ENCODE results near the gene BICC1. TPM values are rescaled to one million over a fixed set of nuclear protein-coding genes. Genes with fewer than 3 reads are reported as not detected.

BICC1 gene
- total and polyA plus RNA-seq, 2 of the 8 experiments (the other 6 are each of a cell fraction or from before 2014, with no cell fraction given) = 0.20 to 0.73 TPM

- H3K4me3 ChIP-seq (ENCODE audit: extremely low read depth in 1 of 4, insufficient read depth in 2 of 4, low read depth in 3 of 4, low read length in 4 of 4) = no peak overlapping the region
- H3K9me3 ChIP-seq (ENCODE audit: insufficient read depth in 2 of 2, low read depth in 1 of 2, low read length in 1 of 2) = no peaks in the 10 kb centered on the region
- FAIRE-seq (no peak), DNase-seq (ENCODE audit: low read depth in 1 of 2, low spot score in 2 of 2) (no peak)
- no peak overlapping the region for H3K4ac ChIP-seq (replicated peaks; ENCODE audit: insufficient read length, low read depth, low read length)
- ChIA-PET POLR2A (ENCODE audit: partially characterized antibody) (no interaction called here), CTCF (ENCODE audit: partially characterized antibody) (interaction anchor here (1.3 kb wide), 2 partner anchors 14 to 22 kb away, joined by 3 to 4 read pairs; no protein-coding TSS in a partner anchor)
- no peak for TF ChIP-seq MAX (IDR thresholded peaks at IDR 0.05)
- no peak for TF ChIP-seq SUZ12 (IDR thresholded peaks at IDR 0.05; ENCODE audit: low read length)
- no peak overlapping the region for H3K14ac ChIP-seq (ENCODE audit: insufficient read length)
- no peak overlapping the region for H2BK120ac ChIP-seq (replicated peaks; ENCODE audit: low read depth, low read length)
- H2BK20ac ChIP-seq (ENCODE audit: low read length) = no peak overlapping the region
- H4K5ac ChIP-seq (ENCODE audit: insufficient read length, low read depth, low read length) = no peak overlapping the region
- peaks cover 0 to 2% (median 0%) of the 10 kb centered on the region in 4 experiments; a peak in 1 of 7 replicates for H3K4me1 ChIP-seq (replicated peaks in 1 of 4; ENCODE audit: control insufficient read depth in 3 of 4, insufficient read depth in 4 of 4, low read length in 3 of 4)
- H2AK5ac ChIP-seq (ENCODE audit: low read depth, low read length) = no peak overlapping the region
- H3K9ac ChIP-seq (replicated peaks in 1 of 4; ENCODE audit: extremely low read depth in 1 of 4, low read depth in 3 of 4, low read length in 3 of 4) = no peak overlapping the region
- H3K4me2 ChIP-seq (ENCODE audit: insufficient read depth in 1 of 2, low read depth in 2 of 2, low read length in 2 of 2) = no peak overlapping the region
- H3K36me3 ChIP-seq (ENCODE audit: control insufficient read depth in 2 of 4, insufficient read depth in 4 of 4, low read length in 3 of 4) = no peaks in the 10 kb centered on the region
- H4K8ac ChIP-seq (ENCODE audit: extremely low read depth, insufficient read depth, low read length) = no peak overlapping the region
- no peak overlapping the region for H3K56ac ChIP-seq (replicated peaks; ENCODE audit: insufficient read length, low read depth, low read length)
- no peaks in the 10 kb centered on the region for H3K79me2 ChIP-seq (ENCODE audit: control insufficient read depth in 1 of 2, insufficient read depth in 2 of 2, low read length in 2 of 2)
- no peak overlapping the region for H3K27ac ChIP-seq (ENCODE audit: low read depth, low read length)
- no peak overlapping the region for H2BK15ac ChIP-seq (ENCODE audit: low read length)
- no peak overlapping the region for H2AFZ ChIP-seq (ENCODE audit: low read length)
- no peaks in the 10 kb centered on the region for H3K27me3 ChIP-seq (replicated peaks in 1 of 4; ENCODE audit: control insufficient read depth in 3 of 4, extremely low read depth in 1 of 4, insufficient read depth in 3 of 4, low read length in 3 of 4)
- no peak overlapping the region for H4K91ac ChIP-seq (replicated peaks; ENCODE audit: insufficient read length, low read length)
- no peak overlapping the region for H3K18ac ChIP-seq (ENCODE audit: extremely low read depth, low read length)
- H4K20me1 ChIP-seq (replicated peaks in 1 of 2; ENCODE audit: control insufficient read depth in 1 of 2, insufficient read depth in 2 of 2, low read length in 2 of 2) = no peaks in the 10 kb centered on the region
- H2BK5ac ChIP-seq (ENCODE audit: low read depth, low read length) = no peak overlapping the region
- H3K79me1 ChIP-seq (ENCODE audit: low read depth, low read length) = no peaks in the 10 kb centered on the region
- no peak overlapping the region for H3K23ac ChIP-seq (ENCODE audit: insufficient read length)
- no peaks in the 10 kb centered on the region for H3K23me2 ChIP-seq (ENCODE audit: low read depth, low read length)
- no peak overlapping the region for H2BK12ac ChIP-seq (ENCODE audit: low read depth, low read length)
Measured at GRCh38 chr10:58839771-58840170, 327.1 kb downstream of the BICC1 start.
